Activated T-cell treated with anti-CD3 and anti-CD28 coated beads, Interleukin-2, amount 50 U/mL, for 72 hours (primary cell): ENCODE measurements around the gene SNX8. TPM values are rescaled to one million over a fixed set of nuclear protein-coding genes. Genes with fewer than 3 reads are reported as not detected.

ENCODE experiments used
- ATAC-seq, 2 donors: fragments of 150-1000 bp; cut with Tn5 transposase; replicated peaks in 1 of 2; 2 replicates each; pipeline ENCODE4 v1.10.0; 2021; ENCODE audit warnings: moderate library complexity in 2 of 2, mild to moderate bottlenecking in 1 of 2
- DNase-seq, 2 donors: peaks; one replicate each; pipeline ENCODE4 v3.0.0; 2021 to 2022; ENCODE audit warnings: mixed read lengths in 1 of 2
- H3K27ac Mint-ChIP-seq: one replicate; pipeline ENCODE4 v1.8.0; 2022; ENCODE audit warnings: mild to moderate bottlenecking, moderate library complexity, mixed read lengths
- H3K27me3 Mint-ChIP-seq: one replicate; pipeline ENCODE4 v1.8.0; 2022; ENCODE audit warnings: low read depth, mixed read lengths
- H3K36me3 Mint-ChIP-seq, 2 donors: one replicate each; pipeline ENCODE4 v1.8.0; 2022; ENCODE audit warnings: mixed read lengths in 2 of 2, mild to moderate bottlenecking in 1 of 2; ENCODE audit not compliant: insufficient read depth in 2 of 2
- H3K4me1 Mint-ChIP-seq: one replicate; pipeline ENCODE4 v1.8.0; 2022; ENCODE audit warnings: low read depth, mixed read lengths
- H3K4me3 Mint-ChIP-seq, 2 donors: one replicate each; pipeline ENCODE4 v1.8.0; 2022; ENCODE audit warnings: mild to moderate bottlenecking in 2 of 2, mixed read lengths in 2 of 2, moderate library complexity in 2 of 2
- H3K9me3 Mint-ChIP-seq, 2 donors: one replicate each; pipeline ENCODE4 v1.8.0; 2022; ENCODE audit warnings: mixed read lengths in 2 of 2
- total RNA-seq, 2 donors: library from RNA; stranded (reverse); gene quantifications; one replicate each; pipeline ENCODE4 v1.2.3, GENCODE V29; 2022

The SNX8 gene
- total RNA-seq, 2 donors from 2014 or later, result 25.5 to 31.2 TPM

- Mint-ChIP-seq H3K4me3 (no peak overlapping the region), H3K27ac (no peak overlapping the region), H3K4me1 (no peaks in the 10 kb centered on the region), H3K9me3 (no peaks in the 10 kb centered on the region), H3K36me3 (peaks cover 3 to 8% of the 10 kb centered on the region in 2 donors), H3K27me3 (no peaks in the 10 kb centered on the region)
- DNase-seq (no peak), ATAC-seq (no peak)
Observed at GRCh38 chr7:2224491-2224928, 89.7 kb downstream of the SNX8 start.

- Mint-ChIP-seq H3K27me3 (no peaks in the 10 kb centered on the region), H3K4me1 (no peaks in the 10 kb centered on the region), H3K9me3 (no peaks in the 10 kb centered on the region), H3K36me3 (peaks cover 3 to 8% of the 10 kb centered on the region in 2 donors), H3K4me3 (no peak overlapping the region), H3K27ac (no peak overlapping the region)
- ATAC-seq, result no peak
- no peak for DNase-seq
Observed at GRCh38 chr7:2223321-2223720, 90.9 kb downstream of the SNX8 start.

- H3K27ac Mint-ChIP-seq, result no peak overlapping the region
- H3K36me3 Mint-ChIP-seq, result peaks cover 3 to 8% of the 10 kb centered on the region in 2 donors
- no peaks in the 10 kb centered on the region for H3K9me3 Mint-ChIP-seq
- no peak overlapping the region for H3K4me3 Mint-ChIP-seq
- no peak for ATAC-seq
- no peaks in the 10 kb centered on the region for H3K27me3 Mint-ChIP-seq
- H3K4me1 Mint-ChIP-seq, result no peaks in the 10 kb centered on the region
- no peak for DNase-seq
Observed at GRCh38 chr7:2222516-2222915, 91.7 kb downstream of the SNX8 start.

GRCh38 chr7:2220954-2221353 is 93.3 kb downstream of the SNX8 start:
- no peak overlapping the region for H3K27ac Mint-ChIP-seq
- ATAC-seq (no peak), DNase-seq (no peak)
- H3K9me3 Mint-ChIP-seq, result no peaks in the 10 kb centered on the region
- H3K4me3 Mint-ChIP-seq, result no peak overlapping the region
- no peaks in the 10 kb centered on the region for H3K4me1 Mint-ChIP-seq
- H3K27me3 Mint-ChIP-seq, result no peaks in the 10 kb centered on the region
- H3K36me3 Mint-ChIP-seq, result peaks cover 6% of the 10 kb centered on the region in 2 donors

GRCh38 chr7:2220506-2220905 is 93.7 kb downstream of the SNX8 start:
- Mint-ChIP-seq H3K27me3 (no peaks in the 10 kb centered on the region), H3K27ac (no peak overlapping the region), H3K9me3 (no peaks in the 10 kb centered on the region), H3K36me3 (peaks cover 4 to 6% of the 10 kb centered on the region in 2 donors), H3K4me3 (no peak overlapping the region), H3K4me1 (no peaks in the 10 kb centered on the region)
- no peak for DNase-seq
- no peak for ATAC-seq

GRCh38 chr7:2220030-2220429 is 94.2 kb downstream of the SNX8 start:
- DNase-seq (no peak), ATAC-seq (no peak)
- H3K36me3 Mint-ChIP-seq, result peaks cover 4 to 6% of the 10 kb centered on the region in 2 donors
- H3K27ac Mint-ChIP-seq, result no peak overlapping the region
- no peaks in the 10 kb centered on the region for H3K4me1 Mint-ChIP-seq
- H3K4me3 Mint-ChIP-seq, result no peak overlapping the region
- H3K9me3 Mint-ChIP-seq, result no peaks in the 10 kb centered on the region
- H3K27me3 Mint-ChIP-seq, result no peaks in the 10 kb centered on the region

GRCh38 chr7:2219606-2220005 is 94.6 kb downstream of the SNX8 start:
- ATAC-seq (no peak), DNase-seq (no peak)
- Mint-ChIP-seq H3K9me3 (no peaks in the 10 kb centered on the region), H3K27me3 (no peaks in the 10 kb centered on the region), H3K4me3 (no peak overlapping the region), H3K4me1 (no peaks in the 10 kb centered on the region), H3K36me3 (peaks cover 4 to 6% of the 10 kb centered on the region in 2 donors), H3K27ac (no peak overlapping the region)

- Mint-ChIP-seq H3K4me1 (no peaks in the 10 kb centered on the region), H3K4me3 (no peak overlapping the region), H3K36me3 (peaks cover 4% of the 10 kb centered on the region in 2 donors), H3K27me3 (no peaks in the 10 kb centered on the region), H3K27ac (no peak overlapping the region), H3K9me3 (no peaks in the 10 kb centered on the region)
- DNase-seq (no peak), ATAC-seq (no peak)
Observed at GRCh38 chr7:2219136-2219535, 95.1 kb downstream of the SNX8 start.

- ATAC-seq, result no peak
- Mint-ChIP-seq H3K27me3 (no peaks in the 10 kb centered on the region), H3K36me3 (peaks cover 3 to 4% of the 10 kb centered on the region in 2 donors)
Observed at GRCh38 chr7:2218444-2218785, 95.8 kb downstream of the SNX8 start.

GRCh38 chr7:2217716-2218443 is 96.4 kb downstream of the SNX8 start:
- Mint-ChIP-seq H3K27me3 (no peaks in the 10 kb centered on the region), H3K36me3 (peaks cover 3 to 6% of the 10 kb centered on the region in 2 donors), H3K27ac (no peak overlapping the region), H3K4me3 (no peak overlapping the region), H3K4me1 (no peaks in the 10 kb centered on the region), H3K9me3 (no peaks in the 10 kb centered on the region)
- no peak for DNase-seq
- no peak for ATAC-seq

More at GRCh38 chr7:2218444-2218785, 95.8 kb downstream of the SNX8 start:
- no peaks in the 10 kb centered on the region for H3K4me1 Mint-ChIP-seq
- no peak overlapping the region for H3K27ac Mint-ChIP-seq
- DNase-seq, result no peak
- no peak overlapping the region for H3K4me3 Mint-ChIP-seq
- no peaks in the 10 kb centered on the region for H3K9me3 Mint-ChIP-seq

- Mint-ChIP-seq H3K27ac (no peak overlapping the region), H3K4me3 (no peak overlapping the region), H3K4me1 (no peaks in the 10 kb centered on the region), H3K27me3 (no peaks in the 10 kb centered on the region), H3K36me3 (peaks cover 4 to 11% of the 10 kb centered on the region in 2 donors), H3K9me3 (no peaks in the 10 kb centered on the region)
- DNase-seq (no peak), ATAC-seq (no peak)
Observed at GRCh38 chr7:2217206-2217605, 97.0 kb downstream of the SNX8 start.

- H3K4me3 Mint-ChIP-seq, result no peak overlapping the region
- ATAC-seq, result no peak
- peaks cover 4 to 7% of the 10 kb centered on the region in 2 donors for H3K36me3 Mint-ChIP-seq
- DNase-seq, result no peak
- H3K9me3 Mint-ChIP-seq, result no peaks in the 10 kb centered on the region
- H3K27ac Mint-ChIP-seq, result no peak overlapping the region
- H3K27me3 Mint-ChIP-seq, result no peaks in the 10 kb centered on the region
- no peaks in the 10 kb centered on the region for H3K4me1 Mint-ChIP-seq
Observed at GRCh38 chr7:2215851-2216250, 98.4 kb downstream of the SNX8 start.

- peak; percentile 26 to 33 for DNase-seq
- Mint-ChIP-seq H3K27ac (no peak overlapping the region), H3K4me3 (no peak overlapping the region), H3K27me3 (no peaks in the 10 kb centered on the region), H3K9me3 (no peaks in the 10 kb centered on the region), H3K36me3 (peaks cover 4 to 7% of the 10 kb centered on the region in 2 donors), H3K4me1 (peaks cover 5% of the 10 kb centered on the region)
- ATAC-seq, result peak; percentile 77 to 92
Observed at GRCh38 chr7:2214636-2215035, 99.6 kb downstream of the SNX8 start.
